Suprapubic skin (tissue), 4 donors: Measurements from ENCODE around the gene RAB5IF. TPM values are rescaled to one million over a fixed set of nuclear protein-coding genes. Genes with fewer than 3 reads are reported as not detected.

ENCODE experiments used
- DNase-seq, 2 donors: peaks; one replicate each; pipeline ENCODE4 v3.0.0-alpha.2; 2019; ENCODE audit warnings: low spot score in 2 of 2
- H3K27ac ChIP-seq: fragments of 200-600 bp; sonication (generic); one replicate; pipeline ENCODE4 v1.5.1; 2019
- H3K27me3 ChIP-seq: fragments of 200-600 bp; sonication (generic); one replicate; pipeline ENCODE4 v1.5.1; 2019
- H3K36me3 ChIP-seq: fragments of 200-600 bp; sonication (generic); one replicate; pipeline ENCODE4 v1.5.1; 2019
- H3K4me1 ChIP-seq: fragments of 200-600 bp; sonication (generic); one replicate; pipeline ENCODE4 v1.5.1; 2019
- H3K4me3 ChIP-seq: fragments of 200-600 bp; sonication (generic); one replicate; pipeline ENCODE4 v1.5.1; 2019; ENCODE audit warnings: mild to moderate bottlenecking
- H3K9me3 ChIP-seq: fragments of 200-600 bp; sonication (generic); one replicate; pipeline ENCODE4 v1.5.1; 2019
- EP300 ChIP-seq: sonication (generic); formaldehyde crosslinking; IDR thresholded peaks from one replicate; pipeline ENCODE4 v1.6.1; 2017; ENCODE audit warnings: antibody characterized with exemption
- POLR2A ChIP-seq, 2 donors: fragments of 450-650 bp; IDR thresholded peaks; one replicate each; pipeline ENCODE4 v1.6.1; 2017; ENCODE audit warnings: antibody characterized with exemption in 2 of 2, mild to moderate bottlenecking in 2 of 2, moderate library complexity in 2 of 2
- POLR2AphosphoS5 ChIP-seq, 3 donors: sonication (generic); formaldehyde crosslinking; IDR thresholded peaks; one replicate each; pipeline ENCODE4 v1.6.1; 2017; ENCODE audit warnings: antibody characterized with exemption in 3 of 3
- WGBS: methylation state at CpG from one replicate; pipeline ENCODE4 v1.1.5; 2018; 5-methylcytosine and 5-hydroxymethylcytosine counted together
- total RNA-seq, 4 donors: library from RNA; depleted of rRNA; stranded (reverse); fragments of >200 nt; gene quantifications; one replicate each; pipeline ENCODE4 v1.1.0, GENCODE V29; 2016
- TF ChIP-seq, protein P1 (sequence below), 2 donors: fragments of 200-600 bp in 1 of 2; fragments of 450-650 bp in 1 of 2; sonication (generic) in 1 of 2; IDR thresholded peaks; one replicate each; pipeline ENCODE4 v1.5.1; 2016 to 2019; ENCODE audit warnings: antibody characterized with exemption in 2 of 2, mild to moderate bottlenecking in 1 of 2, moderate library complexity in 1 of 2

The RAB5IF gene
- total RNA-seq, 4 donors from 2014 or later: 42.2 to 127 (median 89.4) TPM

DNA sequence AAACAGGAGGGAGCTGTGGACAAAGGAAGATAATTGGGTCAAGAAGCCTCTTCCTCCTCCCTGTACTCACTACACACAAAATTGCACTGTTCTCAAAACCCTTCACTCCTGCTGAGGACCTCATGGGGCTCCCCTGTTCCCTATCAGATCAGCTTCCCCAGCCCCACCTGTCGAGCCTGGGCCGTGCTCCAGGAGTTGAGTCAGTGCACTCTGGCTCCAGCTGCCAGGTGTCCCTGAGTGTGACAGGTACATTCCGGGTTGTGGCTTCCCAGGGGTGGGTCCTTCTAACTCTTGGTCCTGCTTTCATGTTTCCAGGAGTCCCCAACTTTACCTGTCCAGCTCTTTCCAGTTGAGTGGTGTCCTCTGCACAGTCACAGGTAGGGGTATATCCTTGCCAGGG lies 8.4 kb downstream of the RAB5IF start:
- H3K9me3 ChIP-seq: no peaks in the 10 kb centered on the region
- TF ChIP-seq POLR2A (IDR thresholded peaks at IDR 0.05): no peak
- TF ChIP-seq, protein P1, sequence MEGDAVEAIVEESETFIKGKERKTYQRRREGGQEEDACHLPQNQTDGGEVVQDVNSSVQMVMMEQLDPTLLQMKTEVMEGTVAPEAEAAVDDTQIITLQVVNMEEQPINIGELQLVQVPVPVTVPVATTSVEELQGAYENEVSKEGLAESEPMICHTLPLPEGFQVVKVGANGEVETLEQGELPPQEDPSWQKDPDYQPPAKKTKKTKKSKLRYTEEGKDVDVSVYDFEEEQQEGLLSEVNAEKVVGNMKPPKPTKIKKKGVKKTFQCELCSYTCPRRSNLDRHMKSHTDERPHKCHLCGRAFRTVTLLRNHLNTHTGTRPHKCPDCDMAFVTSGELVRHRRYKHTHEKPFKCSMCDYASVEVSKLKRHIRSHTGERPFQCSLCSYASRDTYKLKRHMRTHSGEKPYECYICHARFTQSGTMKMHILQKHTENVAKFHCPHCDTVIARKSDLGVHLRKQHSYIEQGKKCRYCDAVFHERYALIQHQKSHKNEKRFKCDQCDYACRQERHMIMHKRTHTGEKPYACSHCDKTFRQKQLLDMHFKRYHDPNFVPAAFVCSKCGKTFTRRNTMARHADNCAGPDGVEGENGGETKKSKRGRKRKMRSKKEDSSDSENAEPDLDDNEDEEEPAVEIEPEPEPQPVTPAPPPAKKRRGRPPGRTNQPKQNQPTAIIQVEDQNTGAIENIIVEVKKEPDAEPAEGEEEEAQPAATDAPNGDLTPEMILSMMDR (IDR thresholded peaks at IDR 0.05): no peak
- TF ChIP-seq EP300: no peak
- TF ChIP-seq POLR2AphosphoS5 (IDR thresholded peaks at IDR 0.05): no peak
- WGBS: 61% methylated on average over 3 of the region's 3 CpGs
- H3K4me3 ChIP-seq: no peak overlapping the region
- no peak for DNase-seq
- H3K27me3 ChIP-seq: no peaks in the 10 kb centered on the region
- H3K4me1 ChIP-seq: peaks cover 6% of the 10 kb centered on the region
- peaks cover 58% of the 10 kb centered on the region for H3K36me3 ChIP-seq
- H3K27ac ChIP-seq: no peak overlapping the region

DNA sequence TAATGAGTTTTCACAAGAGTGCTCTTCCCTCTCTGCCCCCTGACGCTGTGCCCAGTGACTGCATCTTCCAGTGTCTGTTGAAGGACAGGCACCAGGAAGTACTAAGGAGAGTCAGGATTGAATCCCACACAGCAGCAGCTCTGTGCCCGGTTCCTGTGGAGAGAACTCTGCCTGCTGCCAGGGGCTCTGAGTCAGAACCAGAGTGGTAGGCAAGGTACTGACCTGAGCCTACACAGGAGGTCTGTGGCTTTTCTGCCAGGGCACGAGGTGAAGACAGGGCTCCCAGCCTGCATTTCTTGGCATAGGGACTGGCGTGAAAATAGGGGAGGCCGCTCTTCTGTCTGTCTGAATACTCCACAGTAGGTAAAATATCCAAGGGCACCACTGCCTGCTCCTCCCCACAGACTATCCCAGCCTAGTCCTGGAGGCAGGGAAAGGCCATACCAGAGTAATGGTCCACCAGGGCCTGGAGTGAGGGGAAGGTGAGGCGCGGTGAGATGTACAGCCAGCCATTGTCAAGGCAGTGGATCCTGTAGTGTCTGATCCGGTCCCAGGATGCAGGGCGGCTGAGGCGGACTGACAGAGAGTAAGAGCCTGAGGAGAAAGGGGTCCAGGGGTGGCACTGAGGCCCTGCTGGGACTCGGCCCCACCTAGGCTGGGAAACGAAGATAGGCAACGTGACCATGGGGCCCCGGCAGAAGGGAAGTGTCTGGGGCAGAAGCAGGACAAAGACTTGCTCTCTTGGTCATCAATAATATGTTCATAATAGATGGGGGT lies 9.4 kb downstream of the RAB5IF start:
- no peak overlapping the region for H3K27ac ChIP-seq
- peaks cover 48% of the 10 kb centered on the region for H3K36me3 ChIP-seq
- H3K9me3 ChIP-seq: no peaks in the 10 kb centered on the region
- TF ChIP-seq EP300: no peak
- H3K27me3 ChIP-seq: no peaks in the 10 kb centered on the region
- DNase-seq: no peak
- H3K4me3 ChIP-seq: no peak overlapping the region
- peaks cover 6% of the 10 kb centered on the region for H3K4me1 ChIP-seq
- WGBS: 81% methylated on average over 11 of the region's 14 CpGs

DNA sequence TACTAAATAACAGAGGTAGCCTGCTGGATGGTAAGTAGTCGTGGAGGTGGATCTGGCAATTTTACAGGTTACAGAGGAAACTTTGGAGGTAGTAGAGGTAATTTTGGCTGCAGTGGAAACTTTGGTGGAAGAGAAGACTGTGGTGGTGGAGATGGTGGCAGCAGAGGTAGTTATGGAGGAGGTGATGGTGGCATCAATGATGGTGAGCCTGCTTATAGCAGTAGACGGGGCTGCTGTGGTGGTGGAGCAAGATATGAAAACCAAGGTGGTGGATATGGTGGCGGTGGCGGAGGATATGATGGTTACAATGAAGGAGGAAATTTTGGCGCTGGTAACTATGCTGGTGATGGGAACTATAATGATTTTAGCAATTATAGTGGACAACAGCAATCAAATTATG lies 15.3 kb downstream of the RAB5IF start:
- WGBS: 96% methylated on average over 5 of the region's 5 CpGs
- TF ChIP-seq, protein P1 (IDR thresholded peaks at IDR 0.05): no peak
- no peak for TF ChIP-seq EP300
- TF ChIP-seq POLR2AphosphoS5 (IDR thresholded peaks at IDR 0.05): no peak
- H3K36me3 ChIP-seq: no peaks in the 10 kb centered on the region
- H3K27me3 ChIP-seq: no peaks in the 10 kb centered on the region
- DNase-seq: no peak
- H3K4me1 ChIP-seq: peaks cover 8% of the 10 kb centered on the region
- H3K4me3 ChIP-seq: no peak overlapping the region
- H3K27ac ChIP-seq: no peak overlapping the region
- H3K9me3 ChIP-seq: no peaks in the 10 kb centered on the region

DNA sequence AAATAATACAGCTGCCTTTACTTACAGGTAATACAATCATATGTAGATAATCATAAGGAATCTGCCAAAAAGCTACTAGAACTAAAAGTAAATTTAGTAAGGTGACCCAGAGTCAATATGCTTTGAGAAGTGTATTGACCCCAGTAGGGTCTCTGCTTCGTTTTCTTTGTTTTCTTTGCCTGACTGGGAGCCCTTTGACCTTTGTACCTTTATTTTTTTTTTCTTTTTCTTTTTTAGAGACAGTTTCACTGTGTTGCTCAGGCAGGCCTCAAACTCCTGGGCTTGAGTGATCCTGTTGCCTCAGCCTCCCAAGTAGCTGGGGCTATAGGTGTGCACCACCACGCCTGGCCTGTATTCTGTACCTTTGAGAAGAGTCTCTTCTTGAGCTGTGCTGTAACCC lies 17.9 kb downstream of the RAB5IF start:
- DNase-seq: no peak
- Histone ChIP-seq H3K4me3 (no peak overlapping the region), H3K27me3 (no peaks in the 10 kb centered on the region), H3K4me1 (peaks cover 8% of the 10 kb centered on the region), H3K9me3 (no peaks in the 10 kb centered on the region), H3K27ac (peak overlapping the region; percentile 41), H3K36me3 (no peaks in the 10 kb centered on the region)
- 92% methylated on average over 2 of the region's 2 CpGs for WGBS
- TF ChIP-seq, protein P1 (IDR thresholded peaks at IDR 0.05): no peak
- TF ChIP-seq POLR2A (IDR thresholded peaks at IDR 0.05): no peak
- no peak for TF ChIP-seq EP300
- no peak for TF ChIP-seq POLR2AphosphoS5 (IDR thresholded peaks at IDR 0.05)

DNA sequence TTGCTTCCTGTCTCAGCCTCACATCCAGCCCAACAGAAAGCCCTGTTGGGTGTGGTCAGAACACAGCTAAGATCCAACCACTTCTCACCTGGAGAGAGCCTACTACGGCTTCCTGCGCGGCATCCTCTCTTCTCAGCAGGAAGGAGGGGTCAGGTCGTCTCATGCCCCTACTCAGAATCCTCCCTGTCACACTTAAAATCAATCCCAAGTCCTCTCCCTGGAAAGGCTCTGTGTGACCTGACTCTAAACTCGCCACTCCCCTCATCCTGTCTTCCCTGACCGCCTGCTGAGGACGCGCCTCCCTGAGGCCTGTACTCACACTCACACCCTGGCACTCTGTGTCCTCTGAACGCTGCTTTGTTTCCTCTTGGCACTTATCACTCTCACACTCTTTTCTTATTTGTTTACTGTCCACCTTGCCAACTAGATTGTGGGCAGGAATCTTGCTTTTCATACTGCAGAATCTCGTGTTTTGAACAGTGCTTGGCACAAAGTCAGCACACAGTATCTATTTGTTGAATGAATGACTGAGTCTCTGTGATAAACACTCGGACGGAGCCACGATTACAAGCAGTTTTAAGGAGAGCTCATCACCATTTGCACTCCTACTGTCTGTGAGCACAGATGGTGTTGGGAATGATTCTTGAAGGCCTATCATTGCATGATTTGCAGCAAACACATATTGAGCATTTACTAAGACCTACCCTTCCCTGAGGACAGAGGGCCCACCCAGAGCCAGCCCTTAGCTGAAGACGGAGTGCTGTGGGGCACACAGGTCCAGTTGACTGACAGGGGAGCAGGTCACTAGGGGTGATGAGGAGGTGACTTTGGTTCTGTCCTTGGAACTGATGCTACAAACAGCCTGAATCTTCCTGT lies 18.7 kb downstream of the RAB5IF start:
- no peak overlapping the region for H3K4me3 ChIP-seq
- H3K36me3 ChIP-seq: no peaks in the 10 kb centered on the region
- no peaks in the 10 kb centered on the region for H3K9me3 ChIP-seq
- DNase-seq: no peak
- 42% methylated on average over 14 of the region's 14 CpGs for WGBS
- TF ChIP-seq EP300 (no peak), POLR2AphosphoS5 (IDR thresholded peaks at IDR 0.05) (no peak)
- no peaks in the 10 kb centered on the region for H3K27me3 ChIP-seq
- peak overlapping the region; percentile 65 for H3K27ac ChIP-seq
- H3K4me1 ChIP-seq: peaks cover 8% of the 10 kb centered on the region

DNA sequence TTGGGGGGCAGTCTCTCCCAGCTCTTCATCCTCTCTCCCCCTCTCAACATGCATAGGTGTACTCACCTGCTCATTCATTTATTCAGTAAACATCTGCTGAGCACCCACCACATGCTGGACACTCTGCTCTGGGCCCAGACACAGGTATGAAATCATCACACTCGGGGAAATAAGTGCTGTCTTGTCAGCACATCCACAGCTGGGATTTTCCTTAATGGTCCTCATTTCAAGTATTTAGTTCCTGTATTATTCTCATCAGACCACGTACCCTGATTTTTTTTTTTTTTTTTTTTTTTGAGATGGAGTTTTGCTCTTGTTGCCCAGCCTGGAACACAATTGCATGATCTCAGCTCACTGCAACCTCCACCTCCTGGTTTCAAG lies 19.4 kb downstream of the RAB5IF start:
- no peak overlapping the region for H3K4me3 ChIP-seq
- 78% methylated on average over 2 of the region's 2 CpGs for WGBS
- TF ChIP-seq, protein P1 (IDR thresholded peaks at IDR 0.05): no peak
- TF ChIP-seq POLR2AphosphoS5 (IDR thresholded peaks at IDR 0.05): no peak
- no peak for TF ChIP-seq POLR2A (IDR thresholded peaks at IDR 0.05)
- no peak for TF ChIP-seq EP300
- H3K9me3 ChIP-seq: no peaks in the 10 kb centered on the region
- H3K36me3 ChIP-seq: no peaks in the 10 kb centered on the region
- H3K27me3 ChIP-seq: no peaks in the 10 kb centered on the region
- DNase-seq: no peak
- peak overlapping the region; percentile 65 for H3K27ac ChIP-seq
- H3K4me1 ChIP-seq: peaks cover 8% of the 10 kb centered on the region
